ENCODE measurements around the gene ADIPOR2.

- TF ChIP-seq CTCF (IDR thresholded peaks at IDR 0.05): no peak
- TF ChIP-seq POLR2A (IDR thresholded peaks at IDR 0.05): no peak
These were observed 139.6 kb downstream of the ADIPOR2 start for GRCh38 chr12:1830401-1830845.

Measured in lower leg skin (tissue), 3 donors.